Stimulated activated CD4-positive, alpha-beta T cell treated with anti-CD3 and anti-CD28 coated beads, Interleukin-1b, Interleukin-23, amount 100 ng/mL, for 48 hours (primary cell): Measurements from ENCODE around the gene PCSK5.
"Not testable (repeated sequence)": the region's sequence is repeated elsewhere in the genome, so short reads cannot be mapped to it uniquely, and the experiment has no call there.

Experiments used
- DNase-seq: peaks from one replicate; pipeline ENCODE4 v3.0.0-alpha.2; 2020

Gene PCSK5

GRCh38 chr9:75891277-75891741, 836 bp downstream of the PCSK5 start:
- DNase-seq, result peak; percentile 45

GRCh38 chr9:75891771-75892215, 1.3 kb downstream of the PCSK5 start:
- peak; percentile 8 for DNase-seq

GRCh38 chr9:75892216-75892911, 1.9 kb downstream of the PCSK5 start:
- peak; percentile 25 for DNase-seq

- no peak for DNase-seq
These were observed 2.6 kb downstream of the PCSK5 start for GRCh38 chr9:75893106-75893505.

GRCh38 chr9:75894566-75894965, 4.1 kb downstream of the PCSK5 start:
- DNase-seq, result no peak

- DNase-seq, result no peak
These were observed 4.6 kb downstream of the PCSK5 start for GRCh38 chr9:75895112-75895511.

GRCh38 chr9:75896193-75896592, 5.7 kb downstream of the PCSK5 start:
- DNase-seq, result no peak

- DNase-seq, result not testable (repeated sequence)
These were observed 10.5 kb downstream of the PCSK5 start for GRCh38 chr9:75900893-75901524.

- peak; percentile 45 for DNase-seq
These were observed 13.4 kb downstream of the PCSK5 start for GRCh38 chr9:75903785-75904360.

- DNase-seq, result no peak
These were observed 13.9 kb downstream of the PCSK5 start for GRCh38 chr9:75904364-75904763.

GRCh38 chr9:75906531-75906930, 16.1 kb downstream of the PCSK5 start:
- DNase-seq, result no peak

- DNase-seq, result no peak
These were observed 16.9 kb downstream of the PCSK5 start for GRCh38 chr9:75907329-75907728.

- no peak for DNase-seq
These were observed 17.4 kb downstream of the PCSK5 start for GRCh38 chr9:75907923-75908322.

- DNase-seq, result peak; percentile 11
These were observed 19.3 kb downstream of the PCSK5 start for GRCh38 chr9:75909776-75910175.

- no peak for DNase-seq
These were observed 20.3 kb downstream of the PCSK5 start for GRCh38 chr9:75910731-75911130.

GRCh38 chr9:75911390-75911789, 20.9 kb downstream of the PCSK5 start:
- peak; percentile 59 for DNase-seq

GRCh38 chr9:75912951-75913350, 22.5 kb downstream of the PCSK5 start:
- DNase-seq, result no peak

- DNase-seq, result no peak
These were observed 23.5 kb downstream of the PCSK5 start for GRCh38 chr9:75914002-75914401.

GRCh38 chr9:75914883-75915452, 24.5 kb downstream of the PCSK5 start:
- DNase-seq, result no peak

GRCh38 chr9:75918154-75918553, 27.7 kb downstream of the PCSK5 start:
- peak; percentile 19 for DNase-seq

- DNase-seq, result no peak
These were observed 28.4 kb downstream of the PCSK5 start for GRCh38 chr9:75918909-75919308.

GRCh38 chr9:75921391-75922127, 31.1 kb downstream of the PCSK5 start:
- DNase-seq, result no peak

GRCh38 chr9:75926385-75926784, 35.9 kb downstream of the PCSK5 start:
- DNase-seq, result no peak
